Skeletal muscle tissue (tissue), 4 donors: ENCODE results near the gene KRTAP2-4. TPM values are rescaled to one million over a fixed set of nuclear protein-coding genes. Genes with fewer than 3 reads are reported as not detected.
"Not testable (repeated sequence)": the region's sequence is repeated elsewhere in the genome, so short reads cannot be mapped to it uniquely, and the experiment has no call there.

Source experiments
- H3K27ac ChIP-seq: one replicate; pipeline ENCODE4 v1.7.0; 2013; ENCODE audit warnings: mild to moderate bottlenecking, low read depth, low read length, inconsistent platforms
- H3K27me3 ChIP-seq, 3 donors: one replicate each; pipeline ENCODE4 v1.7.0; 2013; ENCODE audit warnings: low read length in 3 of 3; ENCODE audit not compliant: control insufficient read depth in 3 of 3, insufficient read depth in 3 of 3
- H3K36me3 ChIP-seq, 3 donors: one replicate each; pipeline ENCODE4 v1.7.0; 2013; ENCODE audit warnings: low read length in 3 of 3; ENCODE audit not compliant: control insufficient read depth in 3 of 3, insufficient read depth in 3 of 3
- H3K4me1 ChIP-seq, 3 donors: one replicate each; pipeline ENCODE4 v1.7.0; 2013; ENCODE audit warnings: low read length in 3 of 3, mild to moderate bottlenecking in 3 of 3; ENCODE audit not compliant: control insufficient read depth in 3 of 3, insufficient read depth in 3 of 3
- H3K4me3 ChIP-seq, 3 donors: one replicate each; pipeline ENCODE4 v1.7.0; 2013; ENCODE audit warnings: low read length in 3 of 3
- H3K9ac ChIP-seq, 3 donors: one replicate each; pipeline ENCODE4 v1.7.0; 2013; ENCODE audit warnings: low read length in 3 of 3, mild to moderate bottlenecking in 3 of 3, moderate library complexity in 2 of 3, low read depth in 1 of 3
- H3K9me3 ChIP-seq, 3 donors: one replicate each; pipeline ENCODE4 v1.7.0; 2013; ENCODE audit warnings: low read length in 3 of 3; ENCODE audit not compliant: control insufficient read depth in 3 of 3
- total RNA-seq: library from RNA; depleted of rRNA; stranded (reverse); fragments of >200 nt; gene quantifications from one replicate; pipeline ENCODE4 v1.2.3, GENCODE V29; 2014
- donor health status: Osteomylitis.

KRTAP2-4 gene
- total RNA-seq, 1 donor from 2014 or later, result not detected

DNA sequence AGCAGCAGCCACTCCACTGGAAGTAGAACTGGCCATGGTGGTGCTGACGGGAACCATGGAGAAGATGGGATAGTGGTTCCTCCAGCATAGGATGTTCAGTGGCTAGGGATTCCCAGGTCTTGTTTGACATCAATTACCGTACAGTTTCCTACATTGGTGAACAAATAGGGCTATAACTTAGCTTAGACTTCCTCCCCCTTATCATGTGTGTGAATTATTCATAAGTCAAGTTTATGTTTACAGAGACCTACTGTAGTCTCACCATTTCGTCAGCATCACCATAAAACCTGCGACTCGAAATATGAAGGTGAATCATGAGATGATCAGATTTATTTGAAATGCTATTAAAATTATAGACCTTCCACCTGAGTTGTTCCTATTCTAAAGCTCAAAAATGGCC, 6.9 kb downstream of the KRTAP2-4 start:
- Histone ChIP-seq H3K9me3 (no peaks in the 10 kb centered on the region), H3K9ac (no peak overlapping the region), H3K27me3 (peaks cover 8 to 17% (median 14%) of the 10 kb centered on the region in 3 donors), H3K27ac (no peak overlapping the region), H3K4me1 (no peaks in the 10 kb centered on the region), H3K4me3 (no peak overlapping the region), H3K36me3 (no peaks in the 10 kb centered on the region)

GRCh38 chr17:41057547-41057946, 8.1 kb downstream of the KRTAP2-4 start:
- Histone ChIP-seq H3K36me3 (no peaks in the 10 kb centered on the region), H3K4me3 (no peak overlapping the region), H3K9ac (no peak overlapping the region), H3K27me3 (peaks cover 7 to 15% (median 14%) of the 10 kb centered on the region in 3 donors), H3K4me1 (no peaks in the 10 kb centered on the region), H3K9me3 (peaks cover 0 to 5% (median 0%) of the 10 kb centered on the region in 3 donors), H3K27ac (no peak overlapping the region)

- not testable (repeated sequence) for H3K9ac ChIP-seq, H3K9me3 ChIP-seq, H3K27ac ChIP-seq, H3K4me1 ChIP-seq, H3K36me3 ChIP-seq, H3K4me3 ChIP-seq
- peaks cover 5 to 14% (median 10%) of the 10 kb centered on the region in 3 donors for H3K27me3 ChIP-seq
Measured at GRCh38 chr17:41055130-41055529, 10.5 kb downstream of the KRTAP2-4 start, which contains the start of gene KRTAP2-2. TSS of gene KRTAP2-2 (minus strand) at chr17:41055230. CDS start at chr17:41055211, 19 bp downstream.

- not testable (repeated sequence) for H3K27ac ChIP-seq, H3K9ac ChIP-seq, H3K9me3 ChIP-seq, H3K4me1 ChIP-seq, H3K36me3 ChIP-seq, H3K4me3 ChIP-seq
- peaks cover 3 to 14% (median 7%) of the 10 kb centered on the region in 3 donors for H3K27me3 ChIP-seq
Measured at GRCh38 chr17:41054556-41054955, 11.1 kb downstream of the KRTAP2-4 start.

DNA sequence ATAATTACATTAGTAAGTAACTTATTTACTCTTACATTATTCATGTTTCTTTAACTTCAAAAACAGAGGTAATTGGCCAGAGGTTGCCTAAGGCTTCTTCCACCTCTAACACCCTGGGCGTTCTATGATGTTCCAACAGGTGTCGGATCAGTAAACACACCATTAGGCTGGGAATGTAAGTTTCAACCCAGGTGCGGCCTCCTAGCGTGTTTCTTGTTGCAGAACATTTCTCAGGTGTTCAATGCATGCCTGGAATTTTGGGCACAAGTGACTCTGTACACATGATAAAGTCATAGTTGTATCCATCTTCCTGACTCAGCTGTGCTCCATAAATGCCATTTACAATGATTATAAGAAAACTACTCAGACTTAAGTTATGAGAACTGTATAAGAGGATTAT, 11.7 kb downstream of the KRTAP2-4 start:
- Histone ChIP-seq H3K9ac (no peak overlapping the region), H3K9me3 (peaks cover 0 to 5% (median 0%) of the 10 kb centered on the region in 3 donors), H3K36me3 (no peaks in the 10 kb centered on the region), H3K4me1 (no peaks in the 10 kb centered on the region), H3K4me3 (no peak overlapping the region), H3K27me3 (peaks cover 1 to 13% (median 6%) of the 10 kb centered on the region in 3 donors), H3K27ac (no peak overlapping the region)

DNA sequence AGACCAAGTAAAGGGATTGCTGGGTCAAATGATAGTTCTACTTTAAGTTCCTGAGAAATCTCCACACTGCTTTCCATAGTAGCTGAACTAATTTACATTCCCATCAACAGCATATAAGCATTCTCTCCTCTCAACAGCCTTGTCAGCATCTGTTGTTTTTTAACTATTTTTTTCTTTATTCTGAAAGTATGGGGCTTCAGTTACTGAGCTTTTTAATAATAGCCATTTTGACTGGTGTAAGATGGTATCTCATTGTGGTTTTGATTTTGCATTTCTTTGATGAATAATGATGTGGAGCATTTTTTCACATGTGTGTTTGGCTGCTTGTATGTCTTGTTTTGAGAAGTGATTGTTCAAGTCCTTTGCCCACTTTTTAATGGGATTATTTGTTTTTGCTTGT, 13.1 kb downstream of the KRTAP2-4 start:
- Histone ChIP-seq H3K27ac (no peak overlapping the region), H3K9me3 (peaks cover 0 to 5% (median 0%) of the 10 kb centered on the region in 3 donors), H3K36me3 (no peaks in the 10 kb centered on the region), H3K4me3 (no peak overlapping the region), H3K4me1 (no peaks in the 10 kb centered on the region), H3K27me3 (peaks cover 10 to 19% (median 11%) of the 10 kb centered on the region in 3 donors), H3K9ac (no peak overlapping the region)

- no peak overlapping the region for H3K9ac ChIP-seq
Measured at GRCh38 chr17:41049110-41049509, 16.6 kb downstream of the KRTAP2-4 start.

GRCh38 chr17:41048441-41048840, 17.2 kb downstream of the KRTAP2-4 start:
- H3K4me1 ChIP-seq, result no peaks in the 10 kb centered on the region
- H3K9me3 ChIP-seq, result peaks cover 0 to 3% (median 0%) of the 10 kb centered on the region in 3 donors
- H3K27me3 ChIP-seq, result peaks cover 11 to 24% (median 14%) of the 10 kb centered on the region in 3 donors
- no peak overlapping the region for H3K27ac ChIP-seq
- H3K4me3 ChIP-seq, result no peak overlapping the region
- H3K9ac ChIP-seq, result no peak overlapping the region
- H3K36me3 ChIP-seq, result no peaks in the 10 kb centered on the region

More at GRCh38 chr17:41049110-41049509, 16.6 kb downstream of the KRTAP2-4 start:
- Histone ChIP-seq H3K4me1 (no peaks in the 10 kb centered on the region), H3K27ac (no peak overlapping the region), H3K4me3 (no peak overlapping the region), H3K27me3 (peaks cover 11 to 27% (median 14%) of the 10 kb centered on the region in 3 donors), H3K36me3 (no peaks in the 10 kb centered on the region), H3K9me3 (peaks cover 0 to 5% (median 0%) of the 10 kb centered on the region in 3 donors)

GRCh38 chr17:41046735-41047465, 18.8 kb downstream of the KRTAP2-4 start, which contains the start of gene KRTAP2-1:
TSS of gene KRTAP2-1 (minus strand) at chr17:41047316. CDS start at chr17:41047267, 49 bp downstream.
- H3K27me3 ChIP-seq, result peaks cover 11 to 24% (median 14%) of the 10 kb centered on the region in 3 donors
- not testable (repeated sequence) for H3K27ac ChIP-seq, H3K9me3 ChIP-seq, H3K36me3 ChIP-seq, H3K9ac ChIP-seq, H3K4me3 ChIP-seq, H3K4me1 ChIP-seq

- Histone ChIP-seq H3K9me3 (no peaks in the 10 kb centered on the region), H3K4me1 (no peaks in the 10 kb centered on the region), H3K9ac (no peak overlapping the region), H3K4me3 (no peak overlapping the region), H3K27me3 (peaks cover 1 to 14% (median 5%) of the 10 kb centered on the region in 3 donors), H3K27ac (no peak overlapping the region), H3K36me3 (no peaks in the 10 kb centered on the region)
Measured at GRCh38 chr17:41042953-41043352, 22.7 kb downstream of the KRTAP2-4 start.
